Sigmoid colon (tissue), 4 donors: ENCODE measurements around the gene DVL3.

Source experiments
- POLR2A ChIP-seq, 2 donors: fragments of 450-650 bp; IDR thresholded peaks; one replicate each; pipeline ENCODE4 v1.6.1; 2016; ENCODE audit warnings: antibody characterized with exemption in 2 of 2, mild to moderate bottlenecking in 2 of 2, moderate library complexity in 2 of 2
- POLR2AphosphoS5 ChIP-seq, 4 donors: sonication (generic); formaldehyde crosslinking; IDR thresholded peaks; one replicate each; pipeline ENCODE4 v1.6.1; 2017; ENCODE audit warnings: antibody characterized with exemption in 4 of 4
- TF ChIP-seq, protein P1 (sequence below), 4 experiments: fragments of 450-650 bp in 3 of 4; fragments of 200-600 bp in 1 of 4; IDR thresholded peaks; one replicate each; pipeline ENCODE4 v1.5.1; 2016 to 2019; ENCODE audit warnings: antibody characterized with exemption in 4 of 4, mild to moderate bottlenecking in 3 of 4, moderate library complexity in 2 of 4

DNA sequence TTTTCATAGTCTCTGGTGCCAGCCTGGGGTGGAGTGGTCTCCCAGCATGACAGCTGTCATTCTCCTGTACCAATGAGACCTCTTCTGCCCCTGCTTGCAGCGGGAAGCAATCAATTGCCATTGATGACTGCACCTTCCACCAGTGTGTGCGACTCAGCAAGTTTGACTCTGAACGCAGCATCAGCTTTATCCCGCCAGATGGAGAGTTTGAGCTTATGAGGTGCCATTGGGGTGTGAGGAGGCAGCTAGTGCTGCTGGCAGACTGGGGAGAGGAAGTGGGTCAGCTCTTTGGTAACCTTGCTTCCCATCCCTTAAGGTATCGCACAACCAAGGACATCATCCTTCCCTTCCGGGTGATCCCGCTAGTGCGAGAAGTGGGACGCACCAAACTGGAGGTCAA lies 26.4 kb downstream of the DVL3 start:
- TF ChIP-seq, protein P1, sequence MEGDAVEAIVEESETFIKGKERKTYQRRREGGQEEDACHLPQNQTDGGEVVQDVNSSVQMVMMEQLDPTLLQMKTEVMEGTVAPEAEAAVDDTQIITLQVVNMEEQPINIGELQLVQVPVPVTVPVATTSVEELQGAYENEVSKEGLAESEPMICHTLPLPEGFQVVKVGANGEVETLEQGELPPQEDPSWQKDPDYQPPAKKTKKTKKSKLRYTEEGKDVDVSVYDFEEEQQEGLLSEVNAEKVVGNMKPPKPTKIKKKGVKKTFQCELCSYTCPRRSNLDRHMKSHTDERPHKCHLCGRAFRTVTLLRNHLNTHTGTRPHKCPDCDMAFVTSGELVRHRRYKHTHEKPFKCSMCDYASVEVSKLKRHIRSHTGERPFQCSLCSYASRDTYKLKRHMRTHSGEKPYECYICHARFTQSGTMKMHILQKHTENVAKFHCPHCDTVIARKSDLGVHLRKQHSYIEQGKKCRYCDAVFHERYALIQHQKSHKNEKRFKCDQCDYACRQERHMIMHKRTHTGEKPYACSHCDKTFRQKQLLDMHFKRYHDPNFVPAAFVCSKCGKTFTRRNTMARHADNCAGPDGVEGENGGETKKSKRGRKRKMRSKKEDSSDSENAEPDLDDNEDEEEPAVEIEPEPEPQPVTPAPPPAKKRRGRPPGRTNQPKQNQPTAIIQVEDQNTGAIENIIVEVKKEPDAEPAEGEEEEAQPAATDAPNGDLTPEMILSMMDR (IDR thresholded peaks at IDR 0.05) = no peak
- TF ChIP-seq POLR2AphosphoS5 (IDR thresholded peaks at IDR 0.05) (no peak), POLR2A (IDR thresholded peaks at IDR 0.05) (no peak)
